ENCODE data around the gene PEMT. TPM values are rescaled to one million over a fixed set of nuclear protein-coding genes. Genes with fewer than 3 reads are reported as not detected.

Gene PEMT
- total and polyA plus RNA-seq, 2 of the 4 experiments (the other 2 are of a cell fraction) = 23.3 to 49.5 TPM

- POLR2A ChIA-PET (ENCODE audit: unreplicated experiment) = no interaction called here
- no peak overlapping the region for H3K18ac ChIP-seq (ENCODE audit: low read depth, low read length)
- no TSS peak for BruUV-seq (replicated peaks)
- intact Hi-C loops (cut with micrococcal nuclease) (no loop called here), in situ Hi-C loops (cut with MboI; ENCODE audit: low sequenced_read_pairs) (no loop called here), dilution Hi-C loops (cut with HindIII; ENCODE audit: low sequenced_read_pairs, unreplicated experiment) (no loop called here)
- no peak overlapping the region for H4K91ac ChIP-seq (ENCODE audit: insufficient read depth, low read depth, low read length)
- peak overlapping the region; percentile 58 for H2AK9ac ChIP-seq (replicated peaks; ENCODE audit: low read depth, low read length, poor library complexity)
- H3K4me1 ChIP-seq (ENCODE audit: control insufficient read depth, insufficient read depth, low read length) = peaks cover 7% of the 10 kb centered on the region; the same call in 1 of the 2 replicates
- H3K36me3 ChIP-seq (ENCODE audit: control insufficient read depth, insufficient read depth, low read length) = peaks cover 30% of the 10 kb centered on the region
- H2BK20ac ChIP-seq (ENCODE audit: low read depth, low read length) = no peak overlapping the region
- TF ChIP-seq MXI1 (IDR thresholded peaks at IDR 0.05; ENCODE audit: borderline replicate concordance, low read depth, low read length) = no peak
- TF ChIP-seq CEBPB (IDR thresholded peaks at IDR 0.05; ENCODE audit: low read depth, low read length) = no peak
- no peak for TF ChIP-seq CHD1 (IDR thresholded peaks at IDR 0.05; ENCODE audit: low read depth, low read length)
- no peak for TF ChIP-seq RFX5 (IDR thresholded peaks at IDR 0.05; ENCODE audit: low read depth, low read length)
- no peak for TF ChIP-seq RCOR1 (IDR thresholded peaks at IDR 0.05; ENCODE audit: insufficient replicate concordance, low read length)
- no peak for TF ChIP-seq RAD21 (IDR thresholded peaks at IDR 0.05; ENCODE audit: low read length)
- no peak for TF ChIP-seq MAFK (IDR thresholded peaks at IDR 0.05; ENCODE audit: low read depth, low read length)
- TF ChIP-seq FOS (IDR thresholded peaks at IDR 0.05; ENCODE audit: low read depth, low read length) = no peak
- no peak for TF ChIP-seq USF2 (IDR thresholded peaks at IDR 0.05; ENCODE audit: low read depth, low read length)
- no peak for TF ChIP-seq BHLHE40 (IDR thresholded peaks at IDR 0.05; ENCODE audit: low read depth, low read length)
- TF ChIP-seq SMC3 (IDR thresholded peaks at IDR 0.05; ENCODE audit: low read depth, low read length) = no peak
- no peak for TF ChIP-seq MAZ (IDR thresholded peaks at IDR 0.05; ENCODE audit: borderline replicate concordance, low read depth, low read length)
- no peak for TF ChIP-seq CTCF (conservative IDR thresholded peaks at IDR 0.05; ENCODE audit: low read depth, low read length)
- no peak overlapping the region for H2BK5ac ChIP-seq (ENCODE audit: low read depth, low read length, poor library complexity, severe bottlenecking)
- H3K4ac ChIP-seq (ENCODE audit: low read depth, low read length) = no peak overlapping the region
- H2AFZ ChIP-seq (replicated peaks; ENCODE audit: low read length, poor library complexity) = no peak overlapping the region
- H3K27ac ChIP-seq (ENCODE audit: insufficient read depth, low read length) = no peak overlapping the region
- H3K4me2 ChIP-seq (ENCODE audit: low read depth, low read length) = no peak overlapping the region
- WGBS, 2 experiments (ENCODE audit: extremely low coverage in 2 of 2, insufficient read length in 1 of 2) = 77% methylated on average over 5 of the region's 11 CpGs; no CpG with 5 or more reads in 1 of the 2 experiments
- H2BK120ac ChIP-seq (ENCODE audit: low read depth, low read length) = no peak overlapping the region
- ATAC-seq (ENCODE audit: low read depth) (no peak), DNase-seq (no peak)
- H3K9me1 ChIP-seq (ENCODE audit: insufficient read depth, low read length) = 0 out of 2 replicates have a peak, but pooled peaks cover 2% of the 10 kb centered on the region
- no peak overlapping the region for H3K56ac ChIP-seq (ENCODE audit: extremely low read depth, insufficient read depth, low read length)
- no peaks in the 10 kb centered on the region for H3K27me3 ChIP-seq (ENCODE audit: control insufficient read depth, insufficient read depth, low read length)
- H4K20me1 ChIP-seq (ENCODE audit: insufficient read depth, low read length) = peaks cover 15% of the 10 kb centered on the region
- H3K79me1 ChIP-seq (ENCODE audit: low read depth in 1 of 2, low read length in 2 of 2) = peaks cover 13 to 31% of the 10 kb centered on the region in 2 experiments; a peak in 3 of 4 replicates
- no peak overlapping the region for H3K23ac ChIP-seq (ENCODE audit: low read depth, low read length)
- no peak overlapping the region for H3K4me3 ChIP-seq (ENCODE audit: insufficient read depth, low read depth, low read length)
- no peak overlapping the region for H2AK5ac ChIP-seq (ENCODE audit: low read depth, low read length)
- H4K5ac ChIP-seq (ENCODE audit: low read depth, low read length) = no peak overlapping the region
- no peak overlapping the region for H4K8ac ChIP-seq (ENCODE audit: low read depth in 2 of 2, low read length in 2 of 2)
- CTCF ChIA-PET = no interaction called here
- H3K14ac ChIP-seq (replicated peaks; ENCODE audit: low read depth, low read length) = no peak overlapping the region
- H3K9ac ChIP-seq (ENCODE audit: low read depth, low read length) = no peak overlapping the region
- H3K9me3 ChIP-seq (ENCODE audit: control insufficient read depth, insufficient read depth, low read length) = no peaks in the 10 kb centered on the region
- no peak overlapping the region for H2BK15ac ChIP-seq (ENCODE audit: low read depth, low read length)
Observed at GRCh38 chr17:17492085-17492484, 99.4 kb downstream of the PEMT start.

Measured in IMR-90 (cell line).